Activated CD4-positive, alpha-beta T cell treated with anti-CD3 and anti-CD28 coated beads for 4 hours (primary cell): Measurements from ENCODE around the gene SRC.

Experiments used
- DNase-seq, 2 donors: peaks; one replicate each; pipeline ENCODE4 v3.0.0-alpha.2; 2020

SRC gene

DNA sequence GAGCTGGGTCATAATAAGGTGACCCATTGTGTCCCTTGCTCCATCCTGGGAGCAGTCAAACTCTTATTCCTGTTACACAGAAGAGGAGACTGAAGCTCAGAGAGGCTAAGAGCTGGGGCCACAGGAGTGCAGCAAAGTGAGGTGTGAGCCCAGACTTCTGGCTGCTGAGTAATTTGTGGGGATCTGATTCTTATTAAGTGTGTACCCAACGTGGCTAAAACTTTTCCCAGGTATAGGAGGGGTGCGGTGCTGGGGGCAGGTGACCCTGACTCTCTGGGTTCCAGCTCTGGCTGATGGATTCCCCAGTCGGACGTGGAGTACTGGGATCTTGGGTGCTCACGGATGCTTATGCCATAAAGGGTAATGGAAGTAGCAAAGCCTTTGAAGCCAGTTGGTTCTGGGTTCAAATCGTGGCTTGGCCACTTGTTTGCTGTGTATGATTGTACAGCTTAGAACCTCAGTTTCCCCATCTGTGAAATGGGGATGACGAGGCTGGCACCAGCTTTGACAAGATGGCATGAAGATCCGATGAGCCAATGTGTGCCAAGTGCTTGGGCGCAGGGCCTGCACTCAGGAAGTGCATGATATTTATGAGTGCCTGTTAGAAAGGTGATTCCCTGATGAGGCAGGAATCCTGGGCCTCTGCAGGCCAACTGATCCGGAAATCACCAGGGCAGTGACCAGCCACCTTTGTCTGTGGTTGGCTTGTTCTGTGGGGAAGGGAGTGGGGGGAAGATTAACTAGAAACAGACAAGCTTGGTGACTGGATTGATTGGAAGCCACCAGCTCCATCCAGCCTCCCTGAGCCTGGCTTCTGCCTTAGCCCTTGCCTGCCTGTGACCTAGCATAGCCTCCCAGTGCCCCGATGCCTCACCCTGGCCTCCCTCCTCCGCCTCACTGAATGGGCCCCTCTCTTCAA is 6.0 kb downstream of the SRC start:
- DNase-seq: no peak

DNA sequence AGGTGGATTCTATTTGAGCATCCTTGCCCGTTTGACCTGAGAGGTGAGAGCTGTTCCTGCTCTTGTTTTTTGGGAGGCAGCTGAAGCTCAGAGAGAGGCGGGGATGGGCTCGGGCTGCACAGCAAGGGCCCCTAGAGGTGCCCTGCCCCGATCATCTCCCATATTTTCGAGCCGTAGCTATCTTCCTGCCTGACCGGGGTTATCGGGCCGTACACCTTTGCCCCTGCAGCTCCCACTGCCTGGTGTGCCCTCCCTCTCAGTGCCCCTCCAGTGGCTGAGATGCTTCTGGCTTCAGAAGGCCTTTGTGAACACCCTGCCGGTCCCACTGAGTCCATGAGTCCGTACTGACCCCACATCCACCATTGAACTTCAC is 6.7 kb downstream of the SRC start:
- DNase-seq: no peak

DNA sequence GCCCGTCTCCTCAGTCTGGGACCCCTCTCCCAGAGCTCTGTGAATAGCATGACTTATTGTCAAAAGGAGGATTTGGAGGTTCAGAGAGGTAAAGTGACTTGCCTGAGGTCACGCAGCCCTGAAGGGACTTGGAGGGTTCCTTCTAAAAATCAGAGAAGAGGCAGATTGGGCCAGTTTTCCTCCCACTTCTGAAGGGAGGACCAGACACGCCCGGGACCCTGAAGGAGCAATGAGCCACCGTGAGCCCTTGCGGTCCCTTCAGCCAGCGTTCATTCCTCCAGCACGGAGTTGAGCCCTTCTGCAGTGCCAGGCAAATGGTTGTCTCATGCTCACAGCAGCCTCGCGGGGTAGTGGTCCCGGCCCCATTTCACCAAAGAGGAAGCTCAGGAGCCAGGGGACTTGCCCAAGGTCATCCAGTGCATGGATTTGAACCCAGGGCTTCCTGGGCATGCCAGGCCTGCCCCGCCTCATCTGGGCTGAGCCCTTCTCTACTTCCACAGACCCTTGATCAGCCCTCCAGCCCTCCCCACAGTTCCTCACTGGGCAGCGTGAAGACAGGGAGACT is 7.4 kb downstream of the SRC start:
- no peak for DNase-seq

DNA sequence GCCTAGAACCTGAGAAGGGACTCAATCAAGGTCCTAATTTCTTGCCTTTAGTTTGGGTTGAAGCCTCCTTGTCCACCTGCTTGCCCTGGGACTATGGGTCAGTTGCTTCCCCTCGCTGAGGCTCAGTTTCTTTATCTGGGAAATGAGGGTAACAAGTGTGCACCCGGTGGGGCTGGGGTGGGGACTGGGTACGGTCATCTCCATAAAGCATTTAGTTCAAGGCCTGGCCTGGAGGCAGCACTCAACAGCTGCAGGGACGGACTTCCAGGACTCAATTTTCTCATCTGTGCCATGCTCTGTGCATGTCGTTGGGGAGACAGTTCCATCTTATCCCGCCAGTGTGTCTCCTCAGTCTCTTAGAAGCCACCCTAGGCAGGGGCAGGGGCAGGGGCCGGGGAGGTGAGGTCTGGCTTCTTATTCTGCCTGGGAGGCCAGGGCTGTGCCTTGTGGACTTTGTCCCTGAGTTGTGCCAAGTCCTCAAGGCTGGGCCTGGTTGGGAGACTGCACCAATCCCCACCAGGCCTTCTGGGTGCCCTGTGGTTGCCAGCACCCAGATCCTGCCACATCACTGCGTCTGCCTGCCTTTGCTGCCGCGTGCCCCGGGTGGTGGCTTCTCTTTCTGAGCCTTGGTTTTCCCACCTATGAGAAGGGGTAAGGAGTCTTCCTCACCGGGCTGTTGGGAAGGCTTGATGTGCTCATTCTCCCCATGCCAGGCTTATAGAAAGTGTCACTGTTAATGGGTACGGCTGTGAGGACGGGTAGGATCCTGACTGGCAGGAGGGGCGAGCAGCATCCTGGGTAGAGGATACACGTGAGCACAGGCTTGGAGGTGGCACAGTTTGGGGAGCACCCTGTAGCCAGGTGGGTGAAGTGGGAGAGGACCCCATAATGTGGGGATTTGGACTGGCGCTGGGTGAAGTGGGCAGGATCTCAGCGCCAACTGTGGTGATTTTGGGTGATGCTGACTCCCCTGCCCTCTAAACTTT is 8.6 kb downstream of the SRC start:
- no peak for DNase-seq

DNA sequence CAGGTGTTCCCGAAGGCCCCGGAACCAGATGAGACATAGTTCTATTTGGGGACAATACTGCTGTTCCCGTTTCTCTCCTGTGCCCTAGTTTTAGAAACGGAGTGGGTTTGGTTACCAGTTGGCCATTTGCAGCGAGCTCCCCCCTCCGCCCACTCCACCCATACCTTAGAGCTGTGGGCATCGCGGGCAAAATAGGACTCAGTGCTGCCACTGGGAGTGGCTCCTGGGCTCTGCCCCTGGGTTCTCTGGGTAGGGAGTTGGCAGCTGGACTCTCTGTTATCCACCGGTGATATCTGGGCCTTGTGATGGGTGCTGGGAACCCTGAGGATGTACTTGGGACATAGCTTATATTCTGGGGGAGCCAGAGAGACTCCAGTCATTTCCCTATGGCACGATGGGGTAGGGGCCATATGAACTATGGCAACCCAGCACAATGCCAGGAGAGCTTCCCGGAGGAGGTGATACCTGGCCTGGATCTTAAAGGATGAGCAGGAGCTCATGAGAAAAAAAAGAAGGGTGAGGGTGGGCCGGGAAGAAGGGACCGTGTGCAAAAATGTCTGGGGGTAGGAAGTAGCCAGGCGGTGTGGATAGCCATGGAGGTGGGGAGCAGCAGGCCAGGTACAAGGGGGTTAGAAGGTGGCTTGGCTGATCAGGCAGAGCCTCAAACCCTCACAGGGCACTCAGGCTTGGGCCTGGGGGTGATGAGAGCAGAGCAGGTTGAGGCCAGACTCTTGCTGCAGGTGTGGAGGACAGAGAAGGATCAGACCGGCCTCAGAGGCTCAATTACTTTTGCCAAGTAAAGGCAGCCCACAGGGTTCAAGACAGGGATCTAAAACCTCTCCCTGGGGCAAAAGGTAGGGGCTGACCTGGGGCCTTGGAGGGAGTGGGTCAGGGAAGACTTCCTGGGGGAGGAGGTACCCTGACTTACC is 9.6 kb downstream of the SRC start:
- no peak for DNase-seq

DNA sequence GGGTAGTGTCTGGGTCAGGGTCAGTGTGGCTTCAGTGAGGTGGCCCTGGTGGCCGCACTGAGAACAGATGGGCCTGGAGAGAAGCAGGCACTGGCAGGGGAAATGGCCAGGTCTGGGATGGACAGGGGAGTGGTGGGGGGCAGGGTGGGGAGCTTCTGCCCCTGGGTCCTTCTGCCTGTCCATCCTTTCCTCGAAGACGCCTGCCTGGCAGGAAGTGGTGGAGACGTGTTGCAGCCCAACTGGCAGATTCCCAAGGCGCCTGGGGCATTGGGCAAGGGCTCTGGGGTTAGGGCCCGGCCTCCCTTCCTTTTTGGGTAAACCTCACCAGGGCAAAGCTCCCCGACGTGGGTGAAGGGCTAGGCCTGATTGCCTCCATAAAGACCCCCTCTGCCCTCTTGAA is 10.4 kb downstream of the SRC start:
- no peak for DNase-seq

DNA sequence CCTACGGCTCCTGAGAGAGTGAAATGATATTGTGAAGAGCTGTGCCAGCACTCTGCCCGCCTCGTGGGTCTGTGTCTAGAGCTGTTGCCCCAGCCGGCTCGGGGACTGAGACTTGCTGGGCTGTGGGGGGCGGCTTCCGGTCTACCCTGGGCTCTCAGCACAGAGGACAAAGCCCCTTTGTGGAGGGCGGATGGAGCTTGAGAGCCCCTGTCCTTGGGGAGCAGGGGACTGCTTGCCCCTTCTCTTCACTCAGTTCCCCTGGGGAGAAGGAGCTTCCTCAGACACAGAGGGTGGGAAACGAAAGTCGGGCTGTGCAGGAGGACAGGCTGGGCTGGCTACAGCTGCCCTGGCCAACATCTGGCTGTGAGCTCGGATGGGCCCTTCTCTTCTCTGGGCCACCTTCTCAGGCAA is 11.0 kb downstream of the SRC start:
- no peak for DNase-seq

DNA sequence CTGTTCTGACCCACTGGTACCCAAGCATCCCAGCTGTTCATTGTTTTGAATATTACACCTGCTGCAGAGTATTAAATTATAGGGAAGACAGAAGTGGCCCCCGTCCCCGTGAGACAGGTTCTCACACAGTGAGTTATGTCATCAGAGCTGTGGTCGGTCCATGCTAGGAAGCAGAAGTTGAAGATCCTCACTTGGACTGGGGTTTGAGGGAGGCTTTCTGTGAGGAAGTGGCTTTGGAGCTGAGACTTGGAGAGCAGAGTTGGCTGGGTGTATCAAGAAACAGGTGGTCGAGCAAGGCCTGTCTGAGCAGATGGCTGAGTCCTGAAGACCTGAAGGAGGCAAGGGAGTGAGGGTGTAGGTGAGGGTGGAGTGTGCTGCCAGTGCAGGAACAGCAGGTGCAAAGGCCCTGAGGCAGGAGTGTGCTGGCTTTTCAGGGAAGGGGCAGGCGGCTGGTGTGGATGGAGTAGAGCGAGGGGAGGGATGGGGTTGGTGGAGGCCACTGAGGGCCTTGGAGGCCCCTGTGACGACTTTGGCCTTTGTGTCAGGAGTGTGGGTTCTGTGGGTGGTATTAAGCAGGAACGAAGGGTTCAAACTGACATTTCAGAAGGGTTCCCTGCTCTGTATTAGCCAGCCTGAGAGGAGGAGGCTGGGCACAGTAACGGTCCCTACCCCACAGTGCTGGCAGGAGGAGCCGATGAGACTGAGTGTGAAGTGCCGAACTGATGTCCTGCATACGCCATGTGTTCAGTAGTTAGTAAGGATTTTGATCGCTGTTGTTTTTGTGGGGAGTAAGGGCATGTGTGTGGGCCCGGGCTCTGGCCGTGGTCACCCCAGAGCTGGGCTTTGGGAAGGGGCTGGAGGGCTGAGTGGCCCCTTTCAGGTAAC is 11.8 kb downstream of the SRC start:
- DNase-seq: no peak

DNA sequence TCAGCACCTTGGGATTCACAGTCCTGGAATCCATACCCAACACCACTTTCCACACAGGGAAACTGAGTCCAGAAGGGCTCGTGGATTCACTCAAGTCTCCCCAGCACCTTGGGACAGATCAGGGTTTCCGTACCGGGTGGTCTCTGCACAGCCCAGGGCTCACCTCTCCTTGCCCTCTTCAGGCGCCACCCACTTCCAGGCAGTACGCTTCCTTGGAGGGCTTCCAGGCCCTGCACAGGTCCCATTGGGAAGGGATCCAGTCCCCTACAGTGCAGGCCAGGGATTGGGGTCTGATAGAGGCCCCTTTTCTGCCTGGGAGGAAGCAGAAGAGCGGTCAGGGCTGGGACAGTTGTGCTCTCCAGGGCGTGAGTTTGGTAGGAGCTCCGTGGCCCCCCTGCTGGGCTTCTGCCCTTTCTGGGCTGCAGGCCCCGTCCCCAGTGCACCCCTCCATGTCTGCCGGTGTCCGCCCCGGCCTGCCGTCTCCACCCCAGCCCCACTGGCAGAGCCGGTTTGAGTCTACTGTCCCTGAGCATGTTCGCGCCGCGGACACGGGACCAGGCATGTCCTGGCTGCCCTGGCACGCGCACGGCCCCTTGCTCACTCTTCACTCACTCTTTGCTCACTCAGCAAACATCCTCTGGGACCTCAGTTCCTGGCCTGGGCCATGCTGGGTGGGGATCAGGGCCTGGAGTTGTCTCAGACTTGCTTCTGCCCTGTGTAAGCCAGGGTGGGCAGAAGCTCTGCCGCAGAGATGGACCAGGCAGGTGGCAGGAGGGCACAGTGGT is 12.6 kb downstream of the SRC start:
- no peak for DNase-seq

DNA sequence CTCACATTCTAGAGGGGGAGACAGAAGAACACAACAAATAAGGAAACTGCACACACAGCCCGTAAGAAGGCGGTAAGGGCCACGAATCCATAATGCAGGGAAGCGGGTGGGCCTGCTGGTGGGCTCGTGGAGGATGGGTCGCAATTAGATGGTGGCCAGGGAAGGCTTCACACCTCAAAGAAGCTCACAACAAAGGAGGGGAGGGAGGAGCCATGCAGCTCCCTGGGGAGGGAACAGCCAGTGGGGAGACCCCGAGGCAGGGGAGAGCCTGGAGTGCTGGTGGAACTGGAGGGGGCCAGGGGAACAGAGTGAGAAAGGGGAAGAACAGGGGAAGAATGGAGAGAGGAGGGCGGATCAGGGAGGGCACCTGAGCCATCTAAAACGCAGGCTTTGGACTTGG is 13.4 kb downstream of the SRC start:
- DNase-seq: no peak

DNA sequence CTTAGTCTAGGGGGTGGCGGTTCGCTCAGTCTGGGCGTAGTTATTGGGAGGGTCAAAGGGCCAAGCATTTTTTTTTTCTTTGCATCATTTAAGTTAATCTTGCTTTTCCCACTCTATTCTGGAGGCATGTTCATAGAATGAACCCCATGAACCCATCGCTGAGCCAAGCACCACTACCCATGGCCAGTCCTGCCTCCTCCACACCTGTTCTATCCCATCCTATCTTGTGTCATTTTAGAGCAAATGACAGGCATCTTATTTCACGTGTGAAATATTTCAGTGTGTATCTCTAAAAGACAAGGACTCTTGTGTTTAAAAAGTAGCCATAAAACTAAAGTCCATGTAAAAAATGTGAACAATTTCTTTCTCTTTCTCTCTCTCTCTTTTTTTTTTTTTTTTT is 13.9 kb downstream of the SRC start:
- no peak for DNase-seq

DNA sequence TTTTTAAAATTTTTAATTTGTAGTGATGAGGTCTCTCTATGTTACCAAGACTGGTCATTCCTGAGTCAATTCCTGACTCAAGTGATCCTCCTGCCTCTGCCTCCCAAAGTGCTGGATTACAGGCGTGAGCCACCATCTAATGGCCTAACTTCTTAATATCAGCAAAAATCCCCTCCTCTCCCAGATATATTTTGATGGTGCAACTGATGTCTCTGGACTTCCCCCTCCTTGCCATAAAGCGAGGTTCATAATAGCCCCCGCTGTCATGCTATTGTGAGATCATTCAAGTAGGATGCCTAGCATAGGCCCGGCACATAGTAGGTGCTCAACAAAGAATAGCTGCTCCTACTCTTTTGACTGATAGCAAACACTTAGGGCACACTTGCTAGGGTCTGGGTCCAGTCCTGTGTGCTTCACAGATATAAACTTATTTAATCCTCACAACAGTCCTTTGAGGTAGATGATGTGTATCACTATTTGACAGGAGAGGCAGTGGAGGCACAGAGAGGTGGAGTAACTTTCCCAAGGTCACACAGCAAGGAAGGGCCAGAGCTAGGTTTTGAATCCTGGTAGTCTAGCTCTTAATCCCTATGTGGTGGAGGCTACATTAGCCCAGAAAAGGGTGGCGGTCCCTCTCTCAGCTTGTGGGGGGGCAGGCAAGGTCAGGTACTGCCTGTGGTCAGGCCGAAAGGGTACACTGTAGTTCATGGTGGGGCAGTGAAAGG is 14.6 kb downstream of the SRC start:
- DNase-seq: no peak

DNA sequence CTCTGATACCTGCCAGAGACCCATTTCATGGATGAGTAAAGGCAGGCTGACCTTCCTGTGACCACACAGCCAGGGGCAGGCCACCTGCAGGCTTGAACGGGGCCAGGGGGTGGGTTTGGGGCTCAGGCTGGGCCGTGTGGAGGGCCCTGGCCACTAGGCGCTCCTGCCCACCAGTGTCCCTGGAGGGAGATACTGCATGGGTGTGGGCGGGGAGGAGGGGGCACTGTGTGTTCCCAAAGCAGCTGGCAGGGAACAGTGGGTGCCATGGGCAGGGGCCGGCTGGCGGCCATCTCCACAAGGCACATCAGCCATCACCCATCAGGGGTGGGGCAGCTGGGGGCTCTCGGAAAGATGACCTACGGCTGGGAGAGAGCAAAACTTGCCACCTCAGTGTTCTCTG is 15.4 kb downstream of the SRC start:
- no peak for DNase-seq

DNA sequence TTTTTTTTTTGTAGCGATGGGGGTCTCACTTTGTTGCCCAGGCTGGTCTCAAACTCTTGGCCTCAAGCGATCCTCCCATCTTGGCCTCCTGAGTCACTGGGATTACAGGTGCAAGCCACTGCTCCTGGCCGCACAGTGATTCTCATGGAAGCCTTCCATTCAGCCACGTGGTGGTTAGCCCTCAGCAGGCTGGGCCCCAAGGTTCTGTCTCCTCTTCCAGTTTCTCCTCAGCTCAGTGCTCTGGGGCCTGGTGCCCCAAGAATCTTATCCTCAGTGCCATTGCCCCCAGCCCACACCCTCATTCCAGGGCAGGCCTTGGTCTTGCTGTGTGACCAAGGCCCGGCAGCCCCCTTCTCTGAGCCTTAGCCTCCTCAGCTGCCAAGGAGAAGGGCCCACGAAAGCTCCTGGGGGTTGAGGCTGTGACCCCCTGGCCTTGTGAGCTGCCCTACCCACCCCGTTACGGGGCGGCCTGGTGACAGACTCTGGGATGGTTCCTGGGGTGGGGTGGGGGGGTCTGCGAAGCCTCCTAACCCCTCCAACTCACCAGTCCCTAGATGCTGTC is 16.4 kb downstream of the SRC start:
- DNase-seq: no peak

DNA sequence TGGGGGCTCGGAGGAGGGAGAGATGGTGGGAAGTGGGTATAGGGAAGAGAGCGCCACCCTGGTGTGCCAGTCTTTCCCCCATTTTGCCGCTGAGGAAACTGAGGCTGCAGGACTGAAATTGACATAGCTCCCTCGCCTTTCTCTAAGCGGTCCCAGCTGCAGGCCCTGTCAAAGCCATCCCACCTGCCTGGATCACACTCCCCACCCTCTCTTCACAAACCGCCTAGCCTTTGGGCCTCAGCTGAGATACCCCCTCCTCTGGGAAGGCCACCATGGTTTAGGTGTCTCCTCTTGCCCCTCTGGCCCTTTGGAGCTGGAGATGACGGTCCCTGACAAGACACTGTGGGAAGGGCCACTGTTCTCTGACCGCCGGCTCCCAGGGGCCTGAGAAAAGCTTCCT is 16.9 kb downstream of the SRC start:
- DNase-seq: no peak

DNA sequence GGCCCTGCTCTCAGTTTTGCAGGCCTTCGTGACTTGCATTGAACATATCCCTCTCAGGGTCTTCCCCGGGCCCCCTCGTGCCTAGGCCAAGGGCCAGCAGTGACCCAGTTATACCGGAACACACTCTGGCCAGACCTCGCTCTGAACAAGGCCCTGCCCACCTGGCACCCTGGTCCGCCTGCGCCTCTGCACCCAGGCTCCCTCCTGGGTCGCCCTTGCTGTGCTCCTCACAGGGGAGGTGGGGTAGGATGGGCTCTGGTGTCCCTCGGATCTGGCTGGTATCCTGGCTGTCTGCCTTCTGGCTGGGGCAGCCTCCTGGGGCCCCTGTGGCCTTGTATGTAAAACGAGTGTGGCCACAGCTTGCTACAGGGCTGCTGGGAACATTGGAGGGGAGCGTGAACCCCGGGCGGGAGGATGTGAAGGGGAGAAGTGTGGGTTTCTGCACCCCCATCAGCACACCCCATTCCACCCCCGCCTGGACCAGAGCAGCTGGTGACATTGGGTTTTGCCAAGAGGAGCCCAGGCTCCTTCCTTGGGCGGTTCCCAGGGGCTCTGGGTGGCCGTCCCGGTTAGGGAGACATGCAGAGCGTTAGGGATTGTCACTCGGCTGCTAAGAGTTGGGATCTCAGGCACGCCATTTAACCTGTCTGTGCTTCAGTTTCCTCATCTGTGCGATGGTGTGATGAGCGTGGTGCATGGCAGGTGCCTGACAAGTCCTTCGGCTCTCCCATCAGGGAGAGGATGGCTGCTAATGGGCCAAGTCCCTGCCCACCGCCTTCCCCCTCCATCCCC is 17.5 kb downstream of the SRC start:
- no peak for DNase-seq

DNA sequence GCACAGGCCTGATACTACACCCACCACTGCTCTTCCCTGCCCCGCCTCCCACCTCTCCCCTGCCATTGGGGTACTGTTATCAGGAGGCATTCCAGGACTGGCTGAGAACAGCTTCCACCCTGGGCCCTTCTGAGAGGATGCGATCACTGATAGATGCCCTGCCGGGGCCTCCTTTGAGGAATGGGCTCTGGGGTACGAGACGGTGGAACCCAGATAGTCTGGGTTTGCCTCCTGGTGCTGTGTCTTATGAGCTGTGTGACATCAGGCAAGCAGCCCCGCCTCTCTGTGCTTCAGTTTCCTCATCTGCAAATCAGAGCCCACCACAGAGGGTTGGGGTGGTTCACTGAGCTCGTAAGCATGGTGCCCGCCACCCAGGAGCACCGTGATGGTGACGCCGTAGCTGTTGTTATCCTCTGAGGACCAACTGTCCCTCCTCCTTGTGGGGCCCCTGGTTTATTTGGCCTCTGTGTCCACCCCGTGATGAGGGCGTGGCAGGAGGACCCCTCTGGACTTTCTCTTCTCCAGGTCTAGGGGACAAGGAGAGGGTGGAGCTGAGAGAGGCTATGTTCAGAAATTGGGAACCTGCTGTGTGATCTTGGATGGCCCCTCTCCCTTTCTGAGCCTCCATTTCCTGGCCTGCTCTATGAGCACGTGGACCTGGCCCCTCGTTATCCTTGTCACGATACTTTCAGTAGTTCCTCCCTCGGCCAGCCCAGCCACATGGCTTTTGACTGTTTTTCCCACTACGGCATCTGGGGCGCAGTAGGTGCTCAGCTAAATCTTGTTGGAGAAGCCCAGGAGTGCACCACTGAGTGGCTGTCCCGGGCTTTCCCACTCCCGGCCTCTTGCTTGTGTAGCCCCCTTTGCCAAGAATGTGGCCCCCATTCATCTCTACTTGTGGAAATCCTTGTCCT is 18.3 kb downstream of the SRC start:
- no peak for DNase-seq

DNA sequence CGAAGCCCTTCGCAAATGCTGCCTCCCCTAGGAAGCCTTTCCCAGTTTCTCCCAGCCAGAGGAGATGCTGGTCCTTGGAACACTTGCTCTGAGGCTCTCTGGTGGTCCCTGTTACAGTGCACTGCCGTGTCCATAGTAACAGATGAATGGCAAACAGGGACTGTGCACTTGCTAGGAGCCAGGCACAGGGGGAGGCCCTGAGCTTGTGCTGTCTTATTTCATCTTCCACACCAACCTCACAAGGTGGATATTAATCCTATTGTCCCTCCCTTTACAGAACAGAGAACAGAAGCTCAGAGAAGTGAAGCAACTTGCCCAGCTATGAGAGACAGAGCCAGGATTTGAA is 19.0 kb downstream of the SRC start:
- DNase-seq: no peak
